GM23248 (cell line): ENCODE data around the gene IL17RC.

Source experiments
- EZH2 ChIP-seq: fragments of 200-600 bp; sonication (generic); IDR thresholded peaks from 2 replicates; pipeline ENCODE4 v1.6.1; 2018; ENCODE audit warnings: antibody characterized with exemption, mild to moderate bottlenecking; ENCODE audit not compliant: insufficient read depth, poor library complexity, severe bottlenecking
- EZH2phosphoT487 ChIP-seq: fragments of 200-600 bp; sonication (generic); IDR thresholded peaks from 2 replicates; pipeline ENCODE4 v1.6.1; 2018; ENCODE audit warnings: antibody characterized with exemption, moderate library complexity, mild to moderate bottlenecking, low read depth; ENCODE audit not compliant: insufficient read depth

- no peak for TF ChIP-seq EZH2phosphoT487
- TF ChIP-seq EZH2, result no peak
Measured at GRCh38 chr3:9955067-9955502, 38.2 kb downstream of the IL17RC start.
